ENCODE measurements around the gene APMAP.

APMAP gene

GRCh38 chr20:24965065-24965919 lies 27.3 kb downstream of the APMAP start:
- DNase-seq (ENCODE audit: low read depth), result no peak

DNA sequence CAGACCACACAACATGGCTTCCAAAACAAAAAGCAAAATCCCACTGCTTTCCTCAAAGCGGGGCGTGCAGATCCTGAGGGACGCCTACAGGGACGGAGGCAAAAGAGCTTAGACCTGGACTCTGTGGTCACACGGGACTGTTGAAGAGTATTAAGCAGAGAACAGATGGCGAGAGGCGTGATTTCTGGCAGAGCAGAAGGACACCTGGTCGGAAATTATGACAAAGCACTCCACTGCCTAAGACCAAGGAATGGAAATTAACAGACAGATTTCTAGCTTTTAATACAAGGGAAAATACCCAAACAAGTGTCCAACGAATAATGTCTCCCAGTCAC lies 28.1 kb downstream of the APMAP start:
- DNase-seq (ENCODE audit: low read depth), result no peak

DNA sequence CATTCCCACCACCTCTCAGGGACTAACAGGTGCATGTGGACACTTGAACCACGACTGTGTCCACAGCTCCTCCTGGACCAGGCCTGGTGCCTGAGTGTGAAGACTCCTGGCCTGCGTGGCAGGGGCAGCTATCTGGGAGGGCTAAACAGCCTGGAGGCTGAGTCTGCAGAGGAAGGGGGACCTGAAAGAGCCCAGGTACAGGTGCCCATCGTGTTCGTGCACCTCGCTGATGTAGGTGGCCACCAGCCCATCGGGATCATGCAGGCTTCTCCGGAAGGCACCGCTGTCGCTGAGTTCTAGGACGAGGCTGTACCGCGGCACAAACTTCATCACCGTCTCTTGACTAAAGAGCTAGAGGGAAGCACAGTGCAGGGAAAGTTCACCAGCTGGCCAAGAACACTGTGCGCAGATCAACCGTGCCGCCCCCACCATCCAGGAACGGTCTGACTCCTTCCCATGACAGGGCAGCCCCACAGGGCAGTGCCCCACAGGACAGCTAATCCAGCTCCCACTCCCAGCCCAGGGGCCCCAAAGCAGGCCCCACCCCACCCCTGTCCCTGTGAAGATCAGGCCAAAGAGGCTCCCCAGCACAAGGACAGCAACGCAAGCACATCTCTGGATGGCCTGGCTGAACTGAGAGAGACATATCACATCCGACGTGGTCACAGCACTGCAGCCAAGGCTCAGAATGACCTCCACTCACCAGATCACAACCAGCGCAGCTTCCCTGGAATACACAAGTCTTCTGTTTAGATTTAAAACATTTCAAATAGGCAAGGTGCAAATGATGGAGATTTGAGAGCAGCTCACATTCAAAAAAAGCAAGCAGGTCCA lies 28.7 kb downstream of the APMAP start:
- no peak for DNase-seq (ENCODE audit: low read depth)

- DNase-seq (ENCODE audit: low read depth), result no peak
Observed at GRCh38 chr20:24962510-24962909, 30.0 kb downstream of the APMAP start.

- no peak for DNase-seq (ENCODE audit: low read depth)
Observed at GRCh38 chr20:24962182-24962492, 30.4 kb downstream of the APMAP start.

DNA sequence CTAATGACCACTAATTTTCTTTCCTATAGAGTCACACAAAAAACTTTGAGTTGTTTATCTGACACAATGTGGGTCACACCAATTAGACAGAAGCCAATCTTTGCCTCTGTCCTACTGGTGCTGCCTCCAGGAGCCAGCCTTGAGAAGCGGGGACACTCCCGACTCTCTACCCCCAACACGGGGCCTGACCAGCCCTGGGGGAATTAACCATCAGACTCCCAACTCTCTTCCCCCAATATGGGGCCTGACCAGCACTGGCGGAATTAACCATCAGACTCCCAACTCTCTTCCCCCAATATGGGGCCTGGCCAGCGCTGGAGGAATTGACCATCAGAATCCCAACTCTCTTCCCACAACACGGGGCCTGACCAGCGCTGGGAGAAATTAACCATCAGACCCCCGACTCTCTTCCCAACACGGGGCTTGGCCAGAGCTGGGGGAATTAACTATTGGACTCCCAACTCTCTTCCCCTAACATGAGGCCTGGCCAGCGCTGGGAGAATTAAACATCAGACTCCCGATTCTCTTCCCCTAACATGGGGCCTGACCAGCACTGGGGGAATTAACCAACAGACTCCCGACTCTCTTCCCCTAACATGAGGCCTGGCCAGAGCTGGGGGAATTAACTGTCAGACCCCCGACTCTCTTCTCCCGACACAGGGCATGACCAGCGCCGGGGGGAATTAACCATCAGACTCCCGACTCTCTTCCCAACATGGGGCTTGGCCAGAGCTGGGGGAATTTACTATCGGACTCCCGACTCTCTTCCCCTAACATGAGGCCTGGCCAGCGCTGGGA lies 31.0 kb downstream of the APMAP start:
- no peak for DNase-seq (ENCODE audit: low read depth)

GRCh38 chr20:24960861-24961260 lies 31.7 kb downstream of the APMAP start:
- no peak for DNase-seq (ENCODE audit: low read depth)

- DNase-seq (ENCODE audit: low read depth), result no peak
Observed at GRCh38 chr20:24960302-24960801, 32.2 kb downstream of the APMAP start.

GRCh38 chr20:24959591-24960301 lies 32.8 kb downstream of the APMAP start:
- no peak for DNase-seq (ENCODE audit: low read depth)

GRCh38 chr20:24958506-24959385 lies 33.8 kb downstream of the APMAP start:
- DNase-seq (ENCODE audit: low read depth), result no peak

DNA sequence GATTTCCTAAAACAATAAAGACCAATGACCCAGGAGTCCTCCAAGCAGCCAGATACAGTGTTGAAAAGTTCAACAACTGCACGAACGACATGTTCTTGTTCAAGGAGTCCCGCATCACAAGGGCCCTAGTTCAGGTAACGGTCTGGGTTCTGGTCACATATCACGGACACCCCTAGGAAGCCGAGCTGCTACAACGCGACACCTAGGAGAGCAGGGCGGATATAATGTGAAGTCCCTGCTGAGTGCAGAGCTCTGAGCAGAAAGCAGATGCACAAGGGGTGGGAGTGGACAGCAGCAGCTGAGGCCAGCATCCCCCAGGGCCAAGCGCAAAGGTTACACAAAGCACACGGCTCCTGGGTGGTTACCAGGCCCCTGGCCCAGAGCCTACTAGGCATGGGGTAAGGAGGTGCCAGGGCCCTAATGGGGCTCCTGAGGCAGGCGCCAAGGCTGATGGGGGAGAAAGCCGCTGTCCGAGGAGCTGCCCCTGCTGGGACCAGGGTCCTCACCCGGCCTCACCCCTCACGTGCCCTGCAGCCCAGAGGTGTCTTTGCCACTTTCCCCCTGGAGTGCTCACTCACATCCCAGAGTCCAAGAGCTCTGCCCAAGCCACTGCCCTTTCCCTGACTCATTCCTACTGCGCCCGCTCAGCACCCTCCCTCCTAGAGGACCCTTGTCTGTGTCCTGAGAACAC lies 35.1 kb downstream of the APMAP start:
- DNase-seq (ENCODE audit: low read depth), result no peak

- no peak for DNase-seq (ENCODE audit: low read depth)
Observed at GRCh38 chr20:24956001-24956841, 36.3 kb downstream of the APMAP start.

- DNase-seq (ENCODE audit: low read depth), result no peak
Observed at GRCh38 chr20:24955045-24955444, 37.5 kb downstream of the APMAP start.

GRCh38 chr20:24954566-24954965 lies 38.0 kb downstream of the APMAP start:
- DNase-seq (ENCODE audit: low read depth), result no peak

DNA sequence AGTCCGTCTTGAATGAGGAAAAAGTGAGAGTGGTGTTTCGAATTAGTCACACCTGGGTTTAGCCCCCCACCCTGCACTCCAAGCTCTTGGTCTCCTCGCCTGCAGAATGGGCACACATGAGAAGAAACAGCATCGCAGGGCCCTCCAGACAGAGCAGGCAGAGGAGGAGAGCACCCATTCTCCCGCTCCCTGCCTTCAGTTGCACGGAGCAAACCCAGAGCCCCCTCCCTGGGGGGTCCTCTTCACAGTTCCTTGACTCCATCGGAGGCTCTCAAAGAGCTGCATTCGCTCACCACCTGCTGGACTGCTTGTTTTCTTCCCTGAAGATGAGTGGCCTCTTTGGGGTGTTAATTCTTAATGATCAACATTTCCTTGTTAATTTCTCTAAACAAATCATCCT lies 38.4 kb downstream of the APMAP start:
- DNase-seq (ENCODE audit: low read depth), result no peak

DNA sequence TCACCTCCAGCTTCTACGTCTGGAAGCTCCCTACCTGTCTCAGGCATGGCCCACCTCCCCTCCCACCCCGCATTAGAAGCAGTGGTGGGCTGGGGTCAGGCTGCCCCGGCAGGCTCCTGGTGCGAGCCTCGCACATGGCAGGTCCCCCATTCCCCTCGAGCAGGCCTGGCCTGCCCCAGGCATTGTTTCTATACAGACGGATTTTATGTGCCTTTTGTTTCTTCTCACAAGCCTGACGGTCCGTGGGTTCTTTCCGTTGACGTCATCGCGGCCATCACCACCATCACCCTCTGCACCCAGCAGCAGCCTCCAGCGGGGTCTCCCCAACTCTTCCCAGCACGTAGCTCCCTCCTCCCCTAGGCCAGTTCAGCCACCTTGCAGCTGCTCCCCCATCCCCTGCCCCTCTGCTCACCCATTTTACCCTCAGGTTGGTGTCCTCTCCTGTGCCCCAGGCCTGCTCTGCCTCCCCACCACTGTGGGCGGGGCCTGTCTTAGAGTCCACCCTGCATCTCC lies 38.9 kb downstream of the APMAP start:
- no peak for DNase-seq (ENCODE audit: low read depth)

DNA sequence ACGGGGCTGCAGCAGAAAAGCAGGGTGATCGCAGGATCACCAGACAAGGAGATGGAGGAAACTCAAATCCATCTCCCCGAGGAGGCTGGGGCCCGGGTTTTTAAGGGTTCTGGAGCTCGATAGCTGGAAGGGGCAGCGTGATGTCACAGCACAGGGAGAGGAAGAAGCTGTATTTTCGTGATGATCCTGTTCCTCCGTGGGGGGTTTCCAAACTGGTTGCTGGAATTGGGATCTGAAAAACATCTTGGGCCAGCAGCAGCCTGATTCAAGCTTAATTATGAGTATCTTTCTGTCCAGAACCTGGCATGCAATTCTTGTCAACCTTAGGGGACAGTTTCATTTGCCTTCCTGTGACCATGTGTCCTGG lies 39.4 kb downstream of the APMAP start:
- DNase-seq (ENCODE audit: low read depth), result no peak

GRCh38 chr20:24952376-24953208 lies 40.0 kb downstream of the APMAP start:
- no peak for DNase-seq (ENCODE audit: low read depth)

Data from stimulated activated CD8-positive, alpha-beta memory T cell treated with anti-CD3 and anti-CD28 coated beads, Interleukin-7, amount 100 ng/mL, for 24 hours (primary cell).